Myocyte (in vitro differentiated cells): Measurements from ENCODE around the gene NTM. TPM values are rescaled to one million over a fixed set of nuclear protein-coding genes. Genes with fewer than 3 reads are reported as not detected.

Experiments
- DNase-seq: peaks from one replicate; pipeline ENCODE4 v3.0.0-alpha.2; 2012; ENCODE audit warnings: low read depth
- total RNA-seq: library from RNA; depleted of rRNA; stranded (reverse); fragments of >200 nt; gene quantifications from 2 replicates; pipeline ENCODE4 v1.2.3, GENCODE V29; 2014

The NTM gene
- total RNA-seq, 1 donor from 2014 or later = 41.5 TPM

DNA sequence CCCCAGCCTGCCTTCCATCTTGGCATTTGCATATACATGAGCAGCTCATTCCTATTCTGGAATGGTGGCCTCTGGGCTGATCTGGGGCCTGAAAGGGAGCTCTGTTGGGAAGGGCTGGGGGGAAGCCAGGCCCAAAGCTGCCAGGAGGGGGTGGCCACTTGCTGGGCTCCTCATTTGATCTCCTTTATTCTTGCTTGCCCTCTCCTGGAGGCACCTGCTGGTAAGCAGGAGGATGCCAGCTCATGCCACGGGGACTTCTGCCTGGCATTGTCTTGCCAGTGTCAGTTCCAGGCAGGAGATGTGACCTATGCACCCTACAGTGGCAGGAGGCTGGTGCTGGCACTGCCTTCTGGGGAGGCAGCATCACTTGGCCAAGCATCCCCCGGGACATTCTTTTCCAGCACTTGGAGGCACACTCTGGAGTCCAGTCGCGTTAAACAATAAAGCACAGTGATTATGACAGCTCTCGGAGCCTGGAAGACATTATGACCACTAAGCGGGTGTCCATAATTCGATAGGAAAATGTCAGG is 128.3 kb downstream of the NTM start:
- no peak for DNase-seq

GRCh38 chr11:131499199-131499598 is 128.8 kb downstream of the NTM start:
- no peak for DNase-seq

DNA sequence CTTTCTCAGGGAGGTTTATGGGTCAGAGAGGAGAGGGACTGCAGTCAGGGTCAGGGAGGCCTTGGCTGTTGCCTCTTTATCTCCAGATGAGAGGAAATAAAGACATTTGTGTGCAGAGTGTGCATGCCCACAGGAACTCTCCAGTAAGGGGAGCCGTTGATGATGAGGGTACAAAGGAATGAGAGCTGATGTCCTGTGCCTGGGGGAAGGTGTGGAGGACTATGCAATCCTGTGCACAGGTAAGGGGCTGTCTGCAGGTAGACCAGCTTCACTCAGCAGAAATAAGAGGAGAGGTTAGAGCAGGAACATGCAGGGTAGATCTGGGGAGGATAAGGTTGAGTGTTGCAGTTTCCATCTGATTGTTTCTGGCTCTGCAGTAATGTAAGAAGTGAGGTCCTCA is 132.6 kb downstream of the NTM start:
- DNase-seq = no peak

- DNase-seq = peak; percentile 84
Observed at GRCh38 chr11:131504199-131504949, 134.0 kb downstream of the NTM start.

- DNase-seq = no peak
Observed at GRCh38 chr11:131506348-131506747, 135.9 kb downstream of the NTM start.

DNA sequence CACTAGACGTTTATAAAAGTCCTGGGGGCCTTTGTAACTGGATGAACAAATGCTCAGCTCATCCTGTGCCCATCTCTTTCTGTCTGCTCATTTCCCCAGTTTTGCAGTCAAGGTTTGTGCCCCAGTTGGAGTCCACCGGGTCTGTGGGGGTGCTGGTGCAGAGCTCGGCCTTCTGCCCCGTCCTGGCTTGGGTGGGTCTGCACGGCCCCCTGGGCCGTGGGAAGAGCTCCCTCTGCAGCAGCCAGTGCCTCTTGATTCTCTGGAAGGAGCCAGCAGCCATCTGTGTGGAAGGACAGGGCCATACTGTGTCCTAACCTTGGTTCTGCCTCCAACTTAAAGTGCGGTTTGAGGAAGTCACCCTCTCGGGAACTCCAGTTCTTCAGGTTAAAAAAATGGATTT is 140.2 kb downstream of the NTM start:
- DNase-seq = no peak

DNA sequence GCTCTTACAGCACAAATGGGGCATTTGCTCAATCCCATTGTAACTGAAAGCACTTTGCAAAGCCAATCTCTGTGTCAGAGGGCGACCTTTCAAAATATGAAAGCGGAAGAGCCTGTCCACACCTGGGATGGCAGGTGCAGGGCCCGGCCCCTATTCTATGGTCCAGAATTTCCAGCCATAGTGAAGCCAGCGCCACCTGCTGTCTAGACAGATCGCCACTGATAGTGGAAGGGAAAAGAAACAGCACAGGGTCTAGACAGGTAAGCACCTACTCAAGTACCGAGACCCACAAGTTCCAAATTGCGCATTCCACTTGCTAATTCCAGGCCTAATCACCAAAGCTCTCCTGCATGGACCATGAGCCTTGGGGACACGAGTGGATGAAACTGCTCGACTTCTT is 141.4 kb downstream of the NTM start:
- DNase-seq = no peak

- no peak for DNase-seq
Observed at GRCh38 chr11:131512228-131512627, 141.8 kb downstream of the NTM start.

DNA sequence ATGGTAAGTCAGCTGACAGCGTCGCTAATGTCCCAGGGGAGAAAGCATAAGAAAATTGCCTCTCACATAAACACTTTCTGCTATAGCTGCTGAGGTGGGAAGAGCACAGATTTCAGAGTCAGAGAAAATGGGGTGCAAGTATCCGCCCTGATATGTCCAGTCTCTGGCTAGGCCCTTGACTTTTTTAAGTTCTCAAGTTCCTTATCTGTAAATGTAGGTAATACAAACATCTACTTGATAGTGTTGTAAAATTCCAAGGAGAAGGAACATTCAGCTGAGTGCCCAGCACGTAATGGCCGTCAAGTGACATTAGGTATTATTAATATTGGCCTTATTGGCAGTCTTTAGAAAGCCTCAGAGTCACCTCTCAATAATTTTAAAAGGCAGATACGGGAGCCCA is 143.6 kb downstream of the NTM start:
- DNase-seq = no peak

DNA sequence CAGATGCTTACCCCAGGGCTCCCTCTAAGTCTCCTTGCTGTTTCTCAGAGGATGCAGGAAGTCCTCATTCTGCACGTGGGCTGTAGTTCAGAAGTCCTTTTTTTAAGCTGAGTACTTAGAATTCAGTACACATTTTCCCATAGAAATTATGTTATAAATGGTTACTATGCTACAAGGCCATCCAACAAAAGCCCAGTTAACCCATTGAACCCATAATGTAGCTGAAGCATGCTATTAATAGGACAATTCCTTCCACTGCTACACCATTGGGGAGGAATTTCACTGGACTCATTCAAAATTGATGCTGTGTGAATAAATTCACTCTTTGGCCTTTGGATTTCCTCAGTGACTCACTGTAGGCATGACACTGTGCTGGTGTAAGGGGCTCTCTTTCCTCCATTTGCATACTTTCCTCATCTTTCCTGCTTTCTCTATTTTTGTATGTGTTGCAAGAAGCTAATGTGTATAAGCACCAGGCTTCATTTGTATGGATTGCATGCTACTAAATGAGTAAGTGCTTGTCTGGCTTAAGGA is 148.0 kb downstream of the NTM start:
- no peak for DNase-seq

- DNase-seq = peak; percentile 29
Observed at GRCh38 chr11:131522851-131523250, 152.4 kb downstream of the NTM start.

DNA sequence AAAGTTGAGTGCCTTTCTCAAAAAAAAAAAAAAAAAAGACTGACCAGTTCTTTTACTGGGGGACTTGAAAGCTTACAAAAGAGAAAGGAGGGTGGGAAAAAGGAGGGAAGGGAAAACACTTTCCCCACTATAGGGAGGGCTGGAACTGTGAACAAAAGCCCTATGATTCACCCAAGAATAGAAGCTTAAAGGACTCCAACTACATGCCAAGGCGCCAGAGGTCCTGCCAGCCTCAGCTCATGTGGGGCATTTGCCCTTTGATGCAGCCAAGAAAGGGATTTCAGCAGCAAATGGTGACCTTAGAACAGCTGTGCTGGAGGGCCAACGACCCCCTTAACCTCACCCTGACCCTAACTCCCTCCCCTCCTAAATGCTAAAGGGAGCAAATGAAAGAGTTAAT is 160.0 kb downstream of the NTM start:
- no peak for DNase-seq

DNA sequence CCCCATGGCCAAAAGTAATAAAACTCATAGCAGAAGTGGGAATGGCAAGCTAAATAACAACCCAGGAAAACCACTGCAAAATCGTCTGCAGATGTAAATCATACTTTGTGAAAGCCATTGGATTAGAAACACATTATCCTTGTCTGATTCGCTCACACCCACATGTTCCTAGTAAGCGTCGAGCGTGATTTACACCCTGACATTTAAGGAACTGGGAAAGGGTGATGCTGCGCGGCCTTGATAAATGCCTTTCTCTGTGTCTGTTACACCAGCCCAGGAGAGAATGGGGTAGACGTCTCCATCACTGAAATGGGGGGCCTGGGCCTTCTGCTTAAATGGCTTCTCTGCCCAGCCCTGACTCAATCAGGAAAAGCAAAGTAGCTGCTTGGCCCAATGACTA is 162.7 kb downstream of the NTM start:
- DNase-seq = no peak

DNA sequence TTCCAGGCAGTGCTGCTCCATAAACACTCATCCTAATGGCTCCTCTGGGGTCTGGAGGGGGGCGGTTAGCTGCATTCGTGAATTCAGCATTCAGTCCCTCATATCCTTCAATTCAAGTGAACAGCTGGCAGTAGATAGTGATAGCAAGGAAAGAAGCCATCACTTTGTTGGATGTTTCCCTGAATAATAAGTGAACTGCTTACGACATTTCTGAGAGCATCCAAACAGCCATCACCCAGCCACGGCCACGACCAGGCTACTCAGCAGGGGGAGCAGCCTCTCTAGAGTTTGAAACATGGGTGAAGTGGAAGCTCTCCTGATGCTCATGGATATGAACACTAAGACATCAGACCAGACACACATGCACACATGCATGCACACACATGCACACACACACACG is 163.6 kb downstream of the NTM start:
- no peak for DNase-seq

DNA sequence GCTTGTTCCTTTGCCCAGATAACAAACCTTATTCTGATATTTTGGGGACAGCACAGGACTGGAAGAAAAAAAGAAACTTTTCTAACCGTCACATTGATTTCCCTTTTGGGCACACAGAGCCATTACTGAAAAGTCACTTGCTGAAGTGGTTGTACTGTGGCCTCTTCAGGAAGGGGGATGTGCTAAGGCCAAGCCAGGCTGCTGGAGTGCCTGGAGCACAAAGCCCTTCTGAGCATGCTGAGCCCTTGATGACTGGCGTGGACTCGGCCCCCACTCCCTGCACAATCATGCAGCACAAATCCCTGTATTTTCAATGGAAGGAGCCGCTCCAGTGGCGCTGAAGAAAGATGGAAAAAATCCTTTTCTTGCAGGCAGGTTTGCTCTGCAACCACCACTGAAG is 164.2 kb downstream of the NTM start:
- DNase-seq = no peak

GRCh38 chr11:131536159-131536558 is 165.7 kb downstream of the NTM start:
- no peak for DNase-seq

- DNase-seq = no peak
Observed at GRCh38 chr11:131537196-131537595, 166.8 kb downstream of the NTM start.

- no peak for DNase-seq
Observed at GRCh38 chr11:131537748-131538147, 167.3 kb downstream of the NTM start.

- no peak for DNase-seq
Observed at GRCh38 chr11:131538322-131538721, 167.9 kb downstream of the NTM start.

- no peak for DNase-seq
Observed at GRCh38 chr11:131540676-131541075, 170.3 kb downstream of the NTM start.

DNA sequence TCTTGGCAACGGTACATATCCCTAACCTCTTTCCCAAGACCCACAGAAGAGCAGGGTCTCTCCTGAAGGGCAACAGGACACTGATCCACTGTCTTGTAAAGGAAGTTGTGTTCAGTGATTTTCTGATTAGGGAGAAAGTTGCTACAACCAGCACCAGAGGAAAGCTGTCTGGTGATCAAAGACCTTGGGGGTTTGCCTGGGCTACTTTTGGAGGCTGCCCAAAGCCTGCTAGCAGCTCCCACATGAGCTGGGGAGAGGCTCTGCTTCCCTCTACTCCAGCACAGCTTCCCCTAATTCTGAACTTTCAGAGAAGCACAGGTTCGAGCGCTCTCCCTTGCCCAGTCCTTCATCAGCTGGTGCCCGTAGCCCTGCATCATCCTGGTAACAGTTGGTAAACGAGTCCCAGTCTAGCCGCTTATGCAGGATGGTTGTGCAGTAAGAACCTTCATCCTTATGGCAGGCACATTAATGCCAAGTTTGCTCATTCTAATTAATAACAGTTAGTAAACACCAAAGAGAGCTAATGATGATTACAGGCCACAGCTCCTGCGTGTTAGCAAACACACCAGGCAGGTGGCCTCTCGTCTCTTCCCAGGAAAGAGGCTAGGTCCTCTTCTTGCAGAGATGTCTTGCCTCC is 173.1 kb downstream of the NTM start:
- DNase-seq = no peak

- DNase-seq = no peak
Observed at GRCh38 chr11:131544591-131544990, 174.2 kb downstream of the NTM start.
